HL-60/S4 treated with phorbol 12-myristate 13-acetate at 8.2 ng/mL for 4 days and 3 days (cell line): ENCODE data around the gene CEP162.
"Not testable (repeated sequence)": the region's sequence is repeated elsewhere in the genome, so short reads cannot be mapped to it uniquely, and the experiment has no call there.

Source experiments
- in situ Hi-C: fragments of 300-500 bp; cut with MboI; formaldehyde crosslinking; loops from 2 replicates; pipeline ENCODE4 v1.15.0; 2022; ENCODE audit warnings: low sequenced_read_pairs

The CEP162 gene

GRCh38 chr6:84227044-84227433 lies 404 bp downstream of the CEP162 start:
- in situ Hi-C loops: no loop called here

GRCh38 chr6:84224251-84224650 lies 3.2 kb downstream of the CEP162 start:
- in situ Hi-C loops: loop anchor here (25.0 kb wide), 1 partner anchor 337 kb away; no protein-coding TSS in a partner anchor

DNA sequence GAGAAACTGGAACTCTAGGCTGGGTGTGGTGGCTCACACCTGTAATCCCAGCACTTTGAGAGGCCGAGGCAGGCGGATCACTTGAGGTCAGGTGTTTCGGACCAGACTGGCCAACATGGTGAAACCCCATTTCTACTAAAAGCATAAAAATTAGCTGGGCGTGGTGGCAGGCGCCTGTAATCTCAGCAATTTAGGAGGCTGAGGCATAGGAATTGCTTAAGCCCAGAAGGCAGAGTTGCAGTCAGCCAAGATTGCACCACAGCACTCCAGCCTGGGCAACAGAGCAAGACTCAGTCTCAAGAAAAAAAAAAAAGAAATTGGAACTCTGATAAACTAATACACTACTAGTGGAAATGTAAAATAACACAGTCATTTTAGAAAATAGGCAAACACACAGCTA lies 3.8 kb downstream of the CEP162 start:
- in situ Hi-C loops: loop anchor here (25.0 kb wide), 1 partner anchor 336 kb away; no protein-coding TSS in a partner anchor

GRCh38 chr6:84222426-84222825 lies 5.0 kb downstream of the CEP162 start:
- in situ Hi-C loops: loop anchor here (25.0 kb wide), 1 partner anchor 335 kb away; no protein-coding TSS in a partner anchor

DNA sequence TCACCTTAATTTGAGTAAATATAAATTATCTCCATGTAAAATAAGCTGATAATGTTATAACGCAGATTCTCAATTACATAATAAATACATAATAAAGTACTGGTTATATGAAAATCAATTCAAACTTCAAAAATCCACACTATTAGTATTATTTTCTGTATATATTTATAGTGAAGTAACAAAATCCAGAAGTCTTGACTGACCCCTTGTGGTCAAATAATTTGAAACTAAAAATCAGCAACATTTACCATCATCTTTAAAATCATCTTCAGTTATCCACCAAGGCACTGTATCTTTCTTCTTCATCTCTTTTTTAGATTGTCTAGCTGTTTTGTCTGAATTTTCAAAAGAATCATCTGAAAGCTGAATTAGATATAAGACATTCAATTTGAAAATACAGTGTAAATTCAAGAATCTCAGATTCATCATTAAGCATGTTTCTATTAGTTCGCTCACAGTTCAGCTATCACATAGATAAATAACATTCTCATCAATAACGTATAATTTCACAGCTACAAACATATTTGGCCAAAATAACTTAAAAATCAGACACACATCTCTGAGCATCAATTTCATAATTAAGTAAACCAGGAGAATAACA lies 6.5 kb downstream of the CEP162 start:
- in situ Hi-C loops: loop anchor here (25.0 kb wide), 1 partner anchor 334 kb away; no protein-coding TSS in a partner anchor

DNA sequence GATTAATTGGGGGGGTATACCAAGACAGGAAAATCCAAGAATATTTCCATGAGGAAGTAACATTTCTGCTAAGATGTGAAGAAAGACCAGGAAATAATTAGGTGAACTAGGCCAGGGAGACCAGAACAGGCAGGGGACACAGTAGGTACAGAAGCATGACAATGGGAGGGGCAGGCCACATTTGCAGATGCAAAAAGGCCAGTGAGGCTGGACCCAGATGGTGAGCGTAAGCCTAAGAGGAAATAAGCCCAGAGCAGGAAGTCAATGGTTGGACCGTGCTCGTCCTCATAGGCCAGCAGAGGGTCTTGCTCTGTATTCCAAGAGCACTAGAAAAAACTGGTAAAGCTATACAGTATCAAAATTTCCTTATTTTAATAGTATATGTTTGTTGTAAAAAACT lies 9.4 kb downstream of the CEP162 start:
- in situ Hi-C loops: loop anchor here (25.0 kb wide), 1 partner anchor 331 kb away; no protein-coding TSS in a partner anchor

GRCh38 chr6:84213217-84213616 lies 14.2 kb downstream of the CEP162 start:
- in situ Hi-C loops: loop anchor here (25.0 kb wide), 1 partner anchor 326 kb away; no protein-coding TSS in a partner anchor

DNA sequence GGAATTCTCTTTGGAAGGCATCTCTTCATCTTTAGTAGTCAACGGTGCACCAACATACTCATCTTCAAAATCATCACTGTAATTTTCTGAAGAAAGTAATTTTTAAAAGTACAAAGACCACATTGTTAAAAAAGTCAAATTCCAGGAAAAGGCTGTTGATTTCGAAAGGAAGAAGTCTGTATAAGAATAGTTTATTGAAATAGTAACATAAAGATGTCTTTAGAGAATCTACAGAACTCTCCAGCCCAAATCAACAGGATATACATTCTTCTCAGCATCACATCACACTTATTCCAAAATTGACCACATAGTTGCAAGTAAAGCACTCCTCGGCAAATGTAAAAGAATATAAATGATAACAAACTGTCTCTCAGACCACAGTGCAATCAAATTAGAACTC lies 23.4 kb downstream of the CEP162 start:
- in situ Hi-C loops: loop anchor here (25.0 kb wide), 1 partner anchor 317 kb away; no protein-coding TSS in a partner anchor

DNA sequence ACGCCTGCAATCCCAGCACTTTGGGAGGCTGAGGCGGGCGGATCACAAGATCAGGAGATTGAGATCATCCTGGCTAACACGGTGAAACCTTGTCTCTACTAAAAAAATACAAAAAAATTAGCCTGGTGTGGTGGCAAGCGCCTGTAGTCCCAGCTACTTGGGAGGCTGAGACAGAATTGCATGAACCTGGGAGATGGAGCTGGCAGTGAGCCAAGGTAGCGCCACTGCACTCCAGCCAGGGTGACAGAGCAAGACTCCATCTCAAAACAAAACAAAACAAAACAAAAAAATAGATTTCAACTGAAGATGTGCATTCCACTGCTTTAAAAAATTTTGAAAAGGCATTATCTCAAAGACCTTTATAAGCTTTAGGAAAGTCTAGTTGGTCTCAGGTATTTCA lies 27.5 kb downstream of the CEP162 start:
- in situ Hi-C loops: loop anchor here (25.0 kb wide), 1 partner anchor 313 kb away; no protein-coding TSS in a partner anchor

DNA sequence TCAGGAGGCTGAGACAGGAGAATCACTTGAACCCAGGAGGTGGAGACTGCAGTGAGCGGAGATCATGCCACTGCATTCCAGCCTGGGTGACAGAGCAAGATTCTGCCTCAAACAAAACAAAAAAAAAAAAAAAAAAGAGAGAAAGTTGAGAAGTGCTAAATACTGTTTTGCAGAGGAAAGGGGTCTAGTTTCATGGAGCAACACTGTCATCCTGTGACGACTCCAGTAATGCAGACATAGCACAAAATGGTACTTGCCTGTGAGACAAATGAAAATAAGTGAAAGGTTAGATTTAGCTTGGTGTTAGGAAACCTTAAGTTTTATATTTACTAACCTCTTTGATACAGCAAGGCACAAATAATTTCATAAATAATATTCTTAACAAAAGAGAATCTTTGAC lies 29.7 kb downstream of the CEP162 start:
- in situ Hi-C loops: no loop called here

DNA sequence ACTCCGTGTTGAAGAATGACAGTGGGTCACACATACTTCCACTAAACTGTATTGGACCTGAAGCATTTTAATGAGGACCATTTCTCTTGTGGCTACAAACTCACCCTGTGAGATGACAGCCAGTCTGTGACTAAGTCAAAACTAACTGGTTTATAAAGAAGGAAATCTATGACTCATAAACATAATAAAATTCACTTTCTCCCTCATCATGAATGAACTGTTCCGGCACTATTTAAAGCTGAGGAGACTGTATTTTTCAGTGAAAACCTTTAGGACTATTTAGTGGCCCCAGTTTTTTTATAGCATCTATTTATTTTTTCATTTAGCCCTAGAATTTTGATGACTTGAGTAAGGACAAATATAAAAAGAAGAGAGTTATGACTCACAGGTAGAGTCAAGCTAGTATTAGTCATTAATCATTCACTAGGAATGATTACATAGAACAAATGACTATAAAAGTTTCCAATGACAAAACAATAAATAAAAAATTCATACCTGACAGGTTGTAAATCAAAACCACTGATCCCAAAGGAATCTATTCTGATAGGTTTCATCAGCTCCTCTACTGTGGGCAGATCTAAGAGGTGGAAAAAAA lies 34.2 kb downstream of the CEP162 start:
- in situ Hi-C loops: no loop called here

DNA sequence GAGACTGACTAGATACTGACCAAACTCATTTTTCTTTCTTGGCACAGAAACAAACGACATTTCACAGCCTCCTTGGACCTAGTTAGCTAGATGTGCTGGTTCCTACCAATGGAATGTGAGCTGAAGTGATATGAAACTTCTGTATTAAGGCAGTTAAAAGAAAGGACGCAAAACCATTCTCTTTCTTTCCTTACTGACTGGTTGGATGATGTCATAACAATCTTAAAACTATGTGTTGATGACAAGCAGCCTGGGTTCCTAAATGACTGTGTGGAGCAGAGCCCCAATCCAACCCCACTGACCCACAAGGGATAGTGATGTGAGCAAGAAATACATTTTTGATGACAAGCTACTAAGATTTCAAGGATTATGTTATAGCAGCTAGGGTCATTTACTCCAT lies 35.6 kb downstream of the CEP162 start:
- in situ Hi-C loops: no loop called here

- in situ Hi-C loops: not testable (repeated sequence)
Observed at GRCh38 chr6:84189356-84189755, 38.1 kb downstream of the CEP162 start.

GRCh38 chr6:84183430-84183829 lies 44.0 kb downstream of the CEP162 start:
- in situ Hi-C loops: no loop called here

DNA sequence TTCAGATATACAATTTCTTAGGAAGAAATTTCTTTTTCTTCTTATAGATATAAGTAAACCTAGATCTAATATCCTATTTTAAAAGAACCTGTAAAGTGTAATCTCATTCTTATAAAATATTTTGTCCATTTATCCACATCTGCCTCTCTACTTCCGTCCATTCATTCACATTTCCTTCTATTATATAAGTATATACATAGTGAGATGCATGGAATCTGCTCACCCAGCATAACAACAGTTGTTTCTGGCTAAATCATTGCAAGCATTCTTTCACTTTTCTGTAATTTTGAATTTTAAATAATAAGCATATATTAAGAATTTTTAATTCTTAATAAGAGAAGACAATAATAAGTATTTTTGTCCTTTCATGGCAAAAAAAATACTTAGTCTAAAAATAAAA lies 45.4 kb downstream of the CEP162 start:
- in situ Hi-C loops: no loop called here

- in situ Hi-C loops: no loop called here
Observed at GRCh38 chr6:84177241-84177640, 50.2 kb downstream of the CEP162 start.

GRCh38 chr6:84172574-84172973 lies 54.9 kb downstream of the CEP162 start:
- in situ Hi-C loops: no loop called here

DNA sequence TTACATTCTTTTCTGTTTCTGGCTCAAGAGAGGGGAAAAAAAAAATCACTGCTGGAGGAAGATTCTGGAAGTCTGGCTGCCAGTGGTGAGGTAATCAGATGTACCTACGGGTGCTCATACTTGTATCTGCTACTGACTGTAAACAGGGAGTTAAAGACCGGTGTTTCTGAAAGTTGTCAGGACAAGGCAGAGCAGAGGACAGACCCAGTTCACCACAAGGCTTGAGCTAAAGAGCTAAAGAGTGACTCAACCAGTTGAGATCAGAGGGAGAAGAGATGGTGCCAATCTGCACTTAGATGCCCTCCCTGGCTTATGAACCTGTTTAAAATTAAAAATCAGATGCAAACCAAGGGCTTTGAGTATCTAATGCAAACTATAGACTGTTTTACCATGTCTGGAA lies 55.4 kb downstream of the CEP162 start:
- in situ Hi-C loops: no loop called here

- in situ Hi-C loops: no loop called here
Observed at GRCh38 chr6:84167457-84167856, 60.0 kb downstream of the CEP162 start.

DNA sequence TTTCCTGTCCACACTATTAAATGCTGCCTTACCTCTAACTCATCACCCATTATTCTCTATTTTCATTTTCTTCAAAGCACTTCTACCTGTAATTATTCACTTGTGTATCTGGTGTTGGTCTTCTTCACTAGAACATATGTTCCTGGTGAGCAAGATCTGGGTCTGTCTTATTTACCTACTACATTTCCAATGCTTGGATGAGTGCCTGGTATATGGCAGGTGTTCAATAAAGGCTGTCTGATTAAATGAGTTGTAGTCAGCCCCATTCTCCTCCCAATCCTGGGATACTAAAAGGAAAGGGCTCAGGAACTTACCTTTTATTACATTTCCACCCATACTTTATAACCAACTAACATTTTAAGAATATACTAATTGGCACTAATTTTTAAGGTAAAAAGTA lies 61.0 kb downstream of the CEP162 start:
- in situ Hi-C loops: no loop called here

- in situ Hi-C loops: not testable (repeated sequence)
Observed at GRCh38 chr6:84164328-84164727, 63.1 kb downstream of the CEP162 start.

DNA sequence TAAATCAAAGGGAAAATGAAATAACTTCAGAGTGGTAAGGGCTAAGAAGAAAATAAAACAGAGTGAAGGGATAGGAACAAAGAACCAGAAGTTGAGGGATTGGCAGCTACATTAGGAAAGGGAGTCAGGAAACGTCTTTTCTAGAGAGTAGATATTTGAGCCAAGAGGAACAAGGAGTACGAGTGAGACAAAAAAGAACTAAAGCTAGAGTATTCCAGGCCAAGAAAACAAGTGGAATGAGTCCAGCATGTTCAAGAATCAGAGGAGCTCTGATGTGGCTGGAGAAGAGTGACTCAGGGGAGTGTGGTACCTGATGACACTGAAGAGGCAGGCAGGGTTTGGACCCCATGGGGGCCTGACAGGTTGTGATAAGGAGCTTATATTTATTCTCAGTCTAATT lies 66.3 kb downstream of the CEP162 start:
- in situ Hi-C loops: no loop called here
